NCI-H82 treated with DMSO at 0.1 percent for 48 hours (cell line): Measurements from ENCODE around the gene GATAD2A.

Experiments used
- DNase-seq: peaks from one replicate; lab custom pipeline; 2025; ENCODE audit not compliant: unreplicated experiment; lab: John Stamatoyannopoulos, UW

The GATAD2A gene

GRCh38 chr19:19487077-19487949 lies 81.8 kb downstream of the GATAD2A start:
- no peak for DNase-seq

GRCh38 chr19:19487950-19488874 lies 82.7 kb downstream of the GATAD2A start:
- no peak for DNase-seq

- DNase-seq, result no peak
Measured at GRCh38 chr19:19488875-19489690, 83.6 kb downstream of the GATAD2A start.

- no peak for DNase-seq
Measured at GRCh38 chr19:19489804-19490204, 84.3 kb downstream of the GATAD2A start.

- DNase-seq, result peak; percentile 47
Measured at GRCh38 chr19:19490214-19490968, 84.9 kb downstream of the GATAD2A start.

GRCh38 chr19:19491321-19492025 lies 86.0 kb downstream of the GATAD2A start:
- DNase-seq, result no peak

- DNase-seq, result no peak
Measured at GRCh38 chr19:19492026-19492610, 86.6 kb downstream of the GATAD2A start.

GRCh38 chr19:19493841-19494546 lies 88.5 kb downstream of the GATAD2A start:
- DNase-seq, result no peak

- DNase-seq, result no peak
Measured at GRCh38 chr19:19495614-19496603, 90.4 kb downstream of the GATAD2A start.

- DNase-seq, result no peak
Measured at GRCh38 chr19:19498255-19498991, 92.9 kb downstream of the GATAD2A start.

- DNase-seq, result no peak
Measured at GRCh38 chr19:19499272-19499995, 94.0 kb downstream of the GATAD2A start.

- DNase-seq, result no peak
Measured at GRCh38 chr19:19500975-19501644, 95.6 kb downstream of the GATAD2A start.

- DNase-seq, result no peak
Measured at GRCh38 chr19:19501798-19502197, 96.3 kb downstream of the GATAD2A start.

- no peak for DNase-seq
Measured at GRCh38 chr19:19502281-19502680, 96.8 kb downstream of the GATAD2A start.

- no peak for DNase-seq
Measured at GRCh38 chr19:19502808-19503602, 97.5 kb downstream of the GATAD2A start.
